ENCODE measurements around the gene VWA5B1. TPM values are rescaled to one million over a fixed set of nuclear protein-coding genes. Genes with fewer than 3 reads are reported as not detected.
A peak's percentile ranks its signal among the peaks of the same experiment; 100 is the strongest.

VWA5B1 gene
- total RNA-seq, 2 experiments from 2014 or later: not detected

DNA sequence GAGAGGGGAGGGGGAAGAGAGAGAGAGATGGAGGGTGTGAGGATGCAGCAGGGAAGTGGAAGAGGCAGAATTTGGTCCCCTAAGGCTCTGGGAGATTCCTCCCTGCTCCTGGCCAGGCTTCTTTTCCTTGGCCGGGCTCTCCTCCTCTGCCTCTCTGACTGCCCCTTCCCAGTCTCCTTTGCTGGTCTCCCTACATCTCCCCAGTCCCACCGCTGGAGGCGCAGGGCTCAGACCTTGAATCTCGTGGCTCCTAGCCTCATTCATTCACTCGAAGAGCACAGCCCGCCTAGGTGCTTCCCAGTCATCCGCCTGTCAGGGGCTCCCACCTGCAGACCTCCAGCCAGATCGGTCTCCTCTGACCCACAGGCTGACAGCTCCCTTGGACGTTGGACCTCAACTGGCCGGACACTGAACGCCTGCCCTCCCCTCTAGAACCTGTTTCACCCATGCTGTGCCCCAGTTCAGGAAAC is 76.5 kb downstream of the VWA5B1 start:
- DNase-seq: no peak
- ChIA-PET POLR2A (no interaction called here), CTCF (interaction anchor here (1.0 kb wide), 1 partner anchor 117 kb away, joined by 3 read pairs; no protein-coding TSS in a partner anchor)
- intact Hi-C loops (cut with micrococcal nuclease): no loop called here
- Mint-ChIP-seq H3K4me3 (no peak overlapping the region), H3K27me3 (peaks cover 58% of the 10 kb centered on the region), H3K9me3 (no peaks in the 10 kb centered on the region), H3K36me3 (ENCODE audit: low read depth) (no peaks in the 10 kb centered on the region), H3K27ac (no peak overlapping the region), H3K4me1 (ENCODE audit: low read depth) (peaks cover 11% of the 10 kb centered on the region)
- ATAC-seq: peak; percentile 50
- TF ChIP-seq CTCF (IDR thresholded peaks at IDR 0.05): peak; percentile 37

- Mint-ChIP-seq H3K27ac (no peak overlapping the region), H3K4me3 (no peak overlapping the region), H3K36me3 (ENCODE audit: low read depth) (no peaks in the 10 kb centered on the region), H3K9me3 (no peaks in the 10 kb centered on the region), H3K4me1 (ENCODE audit: low read depth) (peaks cover 11% of the 10 kb centered on the region), H3K27me3 (peaks cover 54% of the 10 kb centered on the region)
- ATAC-seq (no peak), DNase-seq (no peak)
- POLR2A ChIA-PET: no interaction called here
- no peak for TF ChIP-seq CTCF (IDR thresholded peaks at IDR 0.05)
- CTCF ChIA-PET: interaction anchor here (1.0 kb wide), 1 partner anchor 118 kb away, joined by 3 read pairs; no protein-coding TSS in a partner anchor
- intact Hi-C loops (cut with micrococcal nuclease): no loop called here
Observed at GRCh38 chr1:20367626-20368025, 77.0 kb downstream of the VWA5B1 start.

DNA sequence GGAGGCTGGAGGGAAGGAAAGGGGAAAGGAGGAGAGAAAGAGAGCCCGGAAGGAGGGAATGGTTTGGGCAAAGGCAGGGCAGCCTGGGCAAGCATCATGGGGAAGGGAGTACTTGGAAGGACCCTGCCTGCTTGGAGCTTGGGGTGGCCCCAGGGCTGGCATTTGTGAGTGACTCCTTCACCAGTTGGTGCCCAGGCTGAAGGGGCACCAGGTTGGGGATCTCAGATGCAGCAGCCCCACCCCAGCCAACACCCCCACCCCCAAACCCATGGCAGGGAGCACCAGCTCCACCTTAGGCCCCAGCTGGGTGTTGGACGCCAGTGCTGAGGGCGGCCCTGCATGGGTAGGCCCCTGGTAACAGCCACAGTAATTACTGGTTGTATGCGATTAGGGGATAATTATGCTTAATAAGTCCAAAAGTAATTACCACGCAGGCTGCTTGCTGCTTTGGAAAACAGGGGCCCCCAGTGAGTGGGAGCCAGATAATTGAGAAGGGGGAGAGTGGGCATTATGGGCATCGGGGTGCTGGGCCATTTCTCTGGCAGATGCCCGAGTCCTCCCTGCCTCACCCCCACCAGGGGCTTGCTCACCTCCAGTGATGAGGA is 78.3 kb downstream of the VWA5B1 start:
- no peak overlapping the region for H3K4me3 Mint-ChIP-seq
- DNase-seq: no peak
- peaks cover 11% of the 10 kb centered on the region for H3K4me1 Mint-ChIP-seq (ENCODE audit: low read depth)
- intact Hi-C loops (cut with micrococcal nuclease): no loop called here
- TF ChIP-seq CTCF (IDR thresholded peaks at IDR 0.05): no peak
- no peaks in the 10 kb centered on the region for H3K36me3 Mint-ChIP-seq (ENCODE audit: low read depth)
- no peaks in the 10 kb centered on the region for H3K9me3 Mint-ChIP-seq
- no peak overlapping the region for H3K27ac Mint-ChIP-seq
- ATAC-seq: no peak
- CTCF ChIA-PET: no interaction called here
- POLR2A ChIA-PET: no interaction called here
- peaks cover 52% of the 10 kb centered on the region for H3K27me3 Mint-ChIP-seq

- Mint-ChIP-seq H3K4me1 (ENCODE audit: low read depth) (peaks cover 11% of the 10 kb centered on the region), H3K9me3 (no peaks in the 10 kb centered on the region), H3K4me3 (no peak overlapping the region), H3K27ac (no peak overlapping the region), H3K27me3 (peaks cover 42% of the 10 kb centered on the region), H3K36me3 (ENCODE audit: low read depth) (no peaks in the 10 kb centered on the region)
- ATAC-seq (no peak), DNase-seq (no peak)
- intact Hi-C loops (cut with micrococcal nuclease): no loop called here
- no peak for TF ChIP-seq CTCF (IDR thresholded peaks at IDR 0.05)
- CTCF ChIA-PET: interaction anchor here (0.8 to 2.2 kb wide), 5 partner anchors 9 to 153 kb away, joined by 3 to 7 read pairs (median 3); no protein-coding TSS in a partner anchor
- POLR2A ChIA-PET: no interaction called here
Observed at GRCh38 chr1:20370698-20371097, 80.0 kb downstream of the VWA5B1 start.

DNA sequence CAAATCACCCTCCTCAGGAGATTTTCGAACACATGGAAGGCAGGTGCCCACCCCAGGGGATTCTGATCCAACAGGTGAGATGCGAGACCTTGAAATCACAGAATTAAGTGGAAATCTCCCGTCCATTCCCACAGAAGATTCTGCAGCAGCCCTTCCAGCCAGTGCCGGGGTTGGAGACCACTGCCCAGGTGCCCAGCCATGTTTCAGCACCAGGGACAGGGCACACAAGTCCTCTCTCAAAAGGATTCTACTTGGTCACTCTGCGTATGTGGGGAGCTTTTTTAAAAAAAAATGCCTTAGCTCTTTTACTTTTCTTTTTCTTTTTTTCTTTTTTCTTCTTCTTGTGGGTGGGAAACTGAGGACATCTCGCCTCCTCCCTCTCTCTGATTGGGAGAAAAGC is 80.7 kb downstream of the VWA5B1 start:
- Mint-ChIP-seq H3K36me3 (ENCODE audit: low read depth) (no peaks in the 10 kb centered on the region), H3K4me3 (no peak overlapping the region), H3K9me3 (no peaks in the 10 kb centered on the region), H3K27me3 (peaks cover 40% of the 10 kb centered on the region), H3K27ac (no peak overlapping the region), H3K4me1 (ENCODE audit: low read depth) (peaks cover 11% of the 10 kb centered on the region)
- intact Hi-C loops (cut with micrococcal nuclease): no loop called here
- ChIA-PET CTCF (interaction anchor here (1.4 to 2.2 kb wide), 3 partner anchors 9 to 47 kb away, joined by 3 to 7 read pairs (median 5); no protein-coding TSS in a partner anchor), POLR2A (no interaction called here)
- no peak for TF ChIP-seq CTCF (IDR thresholded peaks at IDR 0.05)
- DNase-seq (no peak), ATAC-seq (no peak)
